Measurements from ENCODE around the gene PLD6. TPM values are rescaled to one million over a fixed set of nuclear protein-coding genes. Genes with fewer than 3 reads are reported as not detected.
"Not testable (repeated sequence)": the region's sequence is repeated elsewhere in the genome, so short reads cannot be mapped to it uniquely, and the experiment has no call there.

PLD6 gene
- total RNA-seq: 1.7 to 2.4 TPM (median 2.3 TPM) in 3 replicates

- no peaks in the 10 kb centered on the region for H3K9me3 Mint-ChIP-seq
- DNase-seq (ENCODE audit: low spot score in 2 of 2, unreplicated experiment in 2 of 2): no peak
- H3K27ac Mint-ChIP-seq: no peak within 1 kb of the TSS
- peaks cover 4% of the 10 kb centered on the region for H3K36me3 Mint-ChIP-seq
- H3K27me3 Mint-ChIP-seq (ENCODE audit: low read depth): no peaks in the 10 kb centered on the region
- peaks cover 4% of the 10 kb centered on the region for H3K4me1 Mint-ChIP-seq
- no peak within 1 kb of the TSS for H3K4me3 Mint-ChIP-seq
- TF ChIP-seq CTCF (IDR thresholded peaks at IDR 0.05; ENCODE audit: unreplicated experiment): no peak
These were observed at the start of gene PLD6 for GRCh38 chr17:17206124-17206912. PLD6 (minus strand) TSS chr17:17206333; CDS start chr17:17206286, 47 bp downstream.

- H3K27me3 Mint-ChIP-seq (ENCODE audit: low read depth); H3K9me3 Mint-ChIP-seq; H3K4me3 Mint-ChIP-seq; DNase-seq (ENCODE audit: low spot score in 2 of 2, unreplicated experiment in 2 of 2); H3K4me1 Mint-ChIP-seq; H3K27ac Mint-ChIP-seq: not testable (repeated sequence)
- H3K36me3 Mint-ChIP-seq: peaks cover 49% of the 10 kb centered on the region
These were observed 49.6 kb upstream of the PLD6 start for GRCh38 chr17:17255689-17256088.

- Mint-ChIP-seq H3K4me3 (no peak overlapping the region), H3K9me3 (no peaks in the 10 kb centered on the region), H3K27me3 (ENCODE audit: low read depth) (no peaks in the 10 kb centered on the region), H3K27ac (no peak overlapping the region), H3K4me1 (no peaks in the 10 kb centered on the region), H3K36me3 (peaks cover 48% of the 10 kb centered on the region)
- TF ChIP-seq CTCF (IDR thresholded peaks at IDR 0.05; ENCODE audit: unreplicated experiment): no peak
- DNase-seq (ENCODE audit: low spot score in 2 of 2, unreplicated experiment in 2 of 2): no peak
These were observed 47.9 kb upstream of the PLD6 start for GRCh38 chr17:17254036-17254435.

- DNase-seq (ENCODE audit: low spot score in 2 of 2, unreplicated experiment in 2 of 2): no peak
- no peak for TF ChIP-seq CTCF (IDR thresholded peaks at IDR 0.05; ENCODE audit: unreplicated experiment)
- H3K9me3 Mint-ChIP-seq: no peaks in the 10 kb centered on the region
- H3K27ac Mint-ChIP-seq: no peak overlapping the region
- peaks cover 45% of the 10 kb centered on the region for H3K36me3 Mint-ChIP-seq
- H3K4me3 Mint-ChIP-seq: no peak overlapping the region
- H3K4me1 Mint-ChIP-seq: no peaks in the 10 kb centered on the region
- H3K27me3 Mint-ChIP-seq (ENCODE audit: low read depth): no peaks in the 10 kb centered on the region
These were observed 47.3 kb upstream of the PLD6 start for GRCh38 chr17:17253406-17253805.

- Mint-ChIP-seq H3K4me1 (no peaks in the 10 kb centered on the region), H3K36me3 (peaks cover 44% of the 10 kb centered on the region), H3K27me3 (ENCODE audit: low read depth) (no peaks in the 10 kb centered on the region), H3K4me3 (no peak overlapping the region), H3K9me3 (no peaks in the 10 kb centered on the region), H3K27ac (no peak overlapping the region)
- no peak for TF ChIP-seq CTCF (IDR thresholded peaks at IDR 0.05; ENCODE audit: unreplicated experiment)
- no peak for DNase-seq (ENCODE audit: low spot score in 2 of 2, unreplicated experiment in 2 of 2)
These were observed 46.1 kb upstream of the PLD6 start for GRCh38 chr17:17252149-17252661.

GRCh38 chr17:17246879-17247278 is 40.7 kb upstream of the PLD6 start:
- no peak for TF ChIP-seq CTCF (IDR thresholded peaks at IDR 0.05; ENCODE audit: unreplicated experiment)
- Mint-ChIP-seq H3K27me3 (ENCODE audit: low read depth) (no peaks in the 10 kb centered on the region), H3K4me1 (no peaks in the 10 kb centered on the region), H3K9me3 (no peaks in the 10 kb centered on the region), H3K36me3 (peaks cover 29% of the 10 kb centered on the region), H3K27ac (no peak overlapping the region), H3K4me3 (no peak overlapping the region)
- no peak for DNase-seq (ENCODE audit: low spot score in 2 of 2, unreplicated experiment in 2 of 2)

Data from mesothelial cell of epicardium (in vitro differentiated cells).